LNCaP clone FGC (cell line): ENCODE results near the gene VAV1.
A peak's percentile ranks its signal among the peaks of the same experiment; 100 is the strongest.

Source experiments
- DNase-seq: peaks from one replicate; pipeline ENCODE4 v3.0.0-alpha.2; 2011; ENCODE audit warnings: low read depth
- H3K4me3 ChIP-seq: 2 replicates; pipeline ENCODE4 v1.5.1; 2011; ENCODE audit warnings: mild to moderate bottlenecking, low read depth, low read length, control low read depth
- CTCF ChIP-seq: IDR thresholded peaks from 2 replicates; pipeline ENCODE4 v1.5.1; 2012; ENCODE audit warnings: mild to moderate bottlenecking; ENCODE audit not compliant: control insufficient read depth, insufficient read depth; ENCODE audit errors: extremely low read depth

Gene VAV1

GRCh38 chr19:6737873-6738786 lies 34.4 kb upstream of the VAV1 start:
- no peak overlapping the region for H3K4me3 ChIP-seq
- peak; percentile 100 for DNase-seq
- TF ChIP-seq CTCF = peak; percentile 72

GRCh38 chr19:6738787-6739389 lies 33.6 kb upstream of the VAV1 start:
- TF ChIP-seq CTCF = no peak
- peak; percentile 52 for DNase-seq
- peak overlapping the region; percentile 36 for H3K4me3 ChIP-seq

- peak within 1 kb of the TSS; percentile 93 for H3K4me3 ChIP-seq
- no peak for DNase-seq
- TF ChIP-seq CTCF = no peak
Observed at GRCh38 chr19:6739390-6739882, 33.1 kb upstream of the VAV1 start, which contains the start of gene TRIP10. Gene TRIP10 (plus strand): TSS chr19:6739680. CDS start chr19:6739762, 82 bp downstream.

GRCh38 chr19:6739883-6740588 lies 32.5 kb upstream of the VAV1 start:
- H3K4me3 ChIP-seq = peak overlapping the region; percentile 93
- no peak for DNase-seq
- no peak for TF ChIP-seq CTCF

GRCh38 chr19:6740589-6741343 lies 31.7 kb upstream of the VAV1 start:
- TF ChIP-seq CTCF = no peak
- H3K4me3 ChIP-seq = peak overlapping the region; percentile 93
- no peak for DNase-seq

- no peak overlapping the region for H3K4me3 ChIP-seq
- no peak for DNase-seq
- no peak for TF ChIP-seq CTCF
Observed at GRCh38 chr19:6743066-6743465, 29.4 kb upstream of the VAV1 start.
